A673 (cell line): ENCODE measurements around the gene MEN1. TPM values are rescaled to one million over a fixed set of nuclear protein-coding genes. Genes with fewer than 3 reads are reported as not detected.

ENCODE experiments used
- BruUV-seq: library from RNA; stranded (reverse); fragments of 400-500 nt; replicated peaks from 2 replicates; lab custom pipeline; 2021; lab: Mats Ljungman, UMichigan
- CTCF ChIA-PET: fragments of 300-600 bp; sonication (Branson Sonifier 250); formaldehyde crosslinking; loops from one replicate; lab custom pipeline; 2022; ENCODE audit warnings: antibody characterized with exemption; lab: Charles Lee
- POLR2A ChIA-PET: fragments of 300-600 bp; sonication (Branson Sonifier 250); formaldehyde crosslinking; loops from one replicate; lab custom pipeline; 2022; ENCODE audit warnings: antibody characterized with exemption; ENCODE audit not compliant: low non-redundant PET; lab: Charles Lee
- DNase-seq: peaks from one replicate; pipeline ENCODE4 v3.0.0-alpha.2; 2015; ENCODE audit warnings: low spot score
- H3K27ac ChIP-seq: fragments of 200-600 bp; sonication (generic); 2 replicates; pipeline ENCODE4 v1.5.1; 2016; ENCODE audit warnings: mixed run types, low read depth, mild to moderate bottlenecking, mixed read lengths, antibody characterized with exemption, low read length; ENCODE audit not compliant: poor library complexity, severe bottlenecking
- H3K27me3 ChIP-seq: fragments of 200-600 bp; sonication (generic); replicated peaks from 2 replicates; pipeline ENCODE4 v1.6.1; 2017; ENCODE audit warnings: mixed run types, low read depth, mild to moderate bottlenecking, mixed read lengths, antibody characterized with exemption, low read length; ENCODE audit not compliant: insufficient read depth, poor library complexity
- H3K36me3 ChIP-seq: fragments of 200-600 bp; sonication (generic); 2 replicates; pipeline ENCODE4 v1.6.1; 2016; ENCODE audit warnings: mixed run types, mild to moderate bottlenecking, mixed read lengths, antibody characterized with exemption, low read length; ENCODE audit not compliant: insufficient read depth, poor library complexity, severe bottlenecking
- H3K4me1 ChIP-seq: fragments of 200-600 bp; sonication (generic); 2 replicates; pipeline ENCODE4 v1.6.1; 2017; ENCODE audit warnings: mixed run types, mild to moderate bottlenecking, mixed read lengths, antibody characterized with exemption, low read length; ENCODE audit not compliant: insufficient read depth, poor library complexity, severe bottlenecking
- H3K4me3 ChIP-seq: fragments of 200-600 bp; sonication (generic); 2 replicates; pipeline ENCODE4 v1.5.1; 2016; ENCODE audit warnings: low read depth, mixed run types, mild to moderate bottlenecking, mixed read lengths, low read length; ENCODE audit not compliant: poor library complexity, severe bottlenecking
- H3K9me3 ChIP-seq: fragments of 200-600 bp; sonication (generic); 2 replicates; pipeline ENCODE4 v1.6.1; 2016; ENCODE audit warnings: mixed run types, low read depth, mild to moderate bottlenecking, mixed read lengths, antibody characterized with exemption, low read length; ENCODE audit not compliant: poor library complexity, severe bottlenecking
- CTCF ChIP-seq: fragments of 300-800, 200-600 bp; sonication (generic); conservative IDR thresholded peaks from 2 replicates; pipeline ENCODE4 v1.5.1; 2017; ENCODE audit warnings: low read depth, mild to moderate bottlenecking, antibody characterized with exemption, low read length, moderate library complexity, mixed read lengths
- EZH2 ChIP-seq: fragments of 200-600 bp; sonication (generic); IDR thresholded peaks from 2 replicates; pipeline ENCODE4 v1.6.1; 2017; ENCODE audit warnings: borderline replicate concordance, low read depth, mild to moderate bottlenecking, mixed read lengths, antibody characterized with exemption, low read length; ENCODE audit not compliant: poor library complexity, severe bottlenecking
- intact Hi-C: fragments of 100-400 bp; cut with micrococcal nuclease; formaldehyde crosslinking; loops from one replicate; pipeline ENCODE4 v1.10.0; 2022; ENCODE audit not compliant: unreplicated experiment
- total RNA-seq: library from RNA; stranded (reverse); gene quantifications from 2 replicates; pipeline ENCODE4 v1.2.3, GENCODE V29; 2021

The MEN1 gene
- total RNA-seq, 1 experiment from 2014 or later = 45.7 TPM

- Histone ChIP-seq H3K27me3 (no peaks in the 10 kb centered on the region), H3K4me3 (peak overlapping the region; percentile 56), H3K27ac (peak overlapping the region; percentile 79), H3K36me3 (peaks cover 6% of the 10 kb centered on the region), H3K4me1 (peaks cover 25% of the 10 kb centered on the region), H3K9me3 (no peaks in the 10 kb centered on the region)
- intact Hi-C loops = no loop called here
- TF ChIP-seq CTCF (no peak), EZH2 (no peak)
- BruUV-seq = TSS peak; percentile 49
- POLR2A ChIA-PET = interaction anchor here (0.7 kb wide), 1 partner anchor 300 kb away, joined by 3 read pairs; no protein-coding TSS in a partner anchor
- CTCF ChIA-PET = no interaction called here
- DNase-seq = no peak
Observed at GRCh38 chr11:64803846-64804345, 6.5 kb downstream of the MEN1 start.

- H3K36me3 ChIP-seq = peaks cover 6% of the 10 kb centered on the region
- H3K4me3 ChIP-seq = peak within 1 kb of the TSS; percentile 56
- CTCF ChIA-PET = no interaction called here
- POLR2A ChIA-PET = interaction anchor here (0.7 kb wide), 1 partner anchor 301 kb away, joined by 3 read pairs; no protein-coding TSS in a partner anchor
- H3K27ac ChIP-seq = peak within 1 kb of the TSS; percentile 85
- H3K27me3 ChIP-seq = no peaks in the 10 kb centered on the region
- no TSS peak for BruUV-seq
- DNase-seq = peak; percentile 94
- TF ChIP-seq CTCF (peak; percentile 45), EZH2 (no peak)
- no peaks in the 10 kb centered on the region for H3K9me3 ChIP-seq
- H3K4me1 ChIP-seq = peaks cover 23% of the 10 kb centered on the region
- intact Hi-C loops = no loop called here
Observed at GRCh38 chr11:64803158-64803845, 7.0 kb downstream of the MEN1 start, which contains the start of gene MAP4K2. Gene MAP4K2 (minus strand): TSS chr11:64803214. CDS start chr11:64803149, 65 bp downstream.

- CTCF ChIA-PET = no interaction called here
- peak overlapping the region; percentile 56 for H3K4me3 ChIP-seq
- no peaks in the 10 kb centered on the region for H3K27me3 ChIP-seq
- peaks cover 23% of the 10 kb centered on the region for H3K4me1 ChIP-seq
- intact Hi-C loops = no loop called here
- no peaks in the 10 kb centered on the region for H3K9me3 ChIP-seq
- no peak for DNase-seq
- no peak for TF ChIP-seq CTCF
- H3K36me3 ChIP-seq = peaks cover 6% of the 10 kb centered on the region
- POLR2A ChIA-PET = no interaction called here
- peak overlapping the region; percentile 85 for H3K27ac ChIP-seq
- BruUV-seq = no TSS peak
Observed at GRCh38 chr11:64802370-64803157, 7.8 kb downstream of the MEN1 start.
